SU-DHL-6 (cell line): ENCODE measurements around the gene TIAM2.

Source experiments
- H2AFZ ChIP-seq: fragments of 200-600 bp; sonication (generic); 2 replicates; pipeline ENCODE4 v1.6.1; 2014; ENCODE audit warnings: low read depth, mild to moderate bottlenecking, moderate library complexity, mixed read lengths, antibody characterized with exemption, low read length; ENCODE audit not compliant: severe bottlenecking
- H3F3A ChIP-seq: fragments of 200-600 bp; shearing (Covaris generic); 2 replicates; pipeline ENCODE4 v1.6.0; 2016; ENCODE audit warnings: antibody characterized with exemption, mild to moderate bottlenecking; ENCODE audit not compliant: insufficient read depth
- H3K27ac ChIP-seq: fragments of 200-600 bp; sonication (generic); 2 replicates; pipeline ENCODE4 v1.5.1; 2016; ENCODE audit warnings: low read depth, mild to moderate bottlenecking, low read length, moderate library complexity, mixed read lengths
- H3K27me3 ChIP-seq: fragments of 200-600 bp; sonication (generic), shearing (Covaris generic); 2 replicates; pipeline ENCODE4 v1.6.0; 2014; ENCODE audit warnings: mild to moderate bottlenecking, low read length
- H3K36me3 ChIP-seq: fragments of 200-600 bp; sonication (generic); 2 replicates; pipeline ENCODE4 v1.6.1; 2014; ENCODE audit warnings: mild to moderate bottlenecking, low read length, mixed read lengths
- H3K4me2 ChIP-seq: fragments of 300-600, 200-600 bp; shearing (Covaris generic), sonication (generic); 2 replicates; pipeline ENCODE4 v1.6.0; 2014; ENCODE audit warnings: low read length, low read depth, mild to moderate bottlenecking; ENCODE audit not compliant: poor library complexity, severe bottlenecking
- H3K4me3 ChIP-seq: fragments of 200-600 bp; sonication (generic); 2 replicates; pipeline ENCODE4 v1.5.1; 2014; ENCODE audit warnings: antibody characterized with exemption, low read length, mild to moderate bottlenecking, mixed read lengths; ENCODE audit not compliant: insufficient read depth, poor library complexity, severe bottlenecking
- H3K79me2 ChIP-seq: fragments of 200-600 bp; sonication (generic); 2 replicates; pipeline ENCODE4 v1.6.1; 2014; ENCODE audit warnings: mild to moderate bottlenecking, low read length, moderate library complexity; ENCODE audit not compliant: insufficient read depth
- H3K9ac ChIP-seq: fragments of 200-600 bp; sonication (generic); 2 replicates; pipeline ENCODE4 v1.7.0; 2014; ENCODE audit warnings: mild to moderate bottlenecking, low read length
- H3K9me2 ChIP-seq: fragments of 200-600 bp; sonication (generic); replicated peaks from 2 replicates; pipeline ENCODE4 v1.6.1; 2014; ENCODE audit warnings: low read length; ENCODE audit not compliant: insufficient read depth
- H3K9me3 ChIP-seq: fragments of 200-600 bp; sonication (generic); 2 replicates; pipeline ENCODE4 v1.6.1; 2014; ENCODE audit warnings: low read length, mixed read lengths; ENCODE audit not compliant: insufficient read depth
- H4K20me1 ChIP-seq: fragments of 200-600 bp; sonication (generic); 2 replicates; pipeline ENCODE4 v1.6.1; 2014; ENCODE audit warnings: low read depth, mild to moderate bottlenecking, antibody characterized with exemption, low read length, moderate library complexity, mixed read lengths
- EZH2phosphoT487 ChIP-seq: fragments of 200-600 bp; sonication (generic), shearing (Covaris generic); conservative IDR thresholded peaks from 2 replicates; pipeline ENCODE4 v1.6.1; 2018; ENCODE audit warnings: mild to moderate bottlenecking, antibody characterized with exemption, low read length, moderate library complexity, mixed read lengths
- TF ChIP-seq, protein P1 (sequence below): fragments of 200-600 bp; sonication (generic); IDR thresholded peaks from one replicate; pipeline ENCODE4 v1.5.1; 2017; ENCODE audit warnings: antibody characterized with exemption, mild to moderate bottlenecking, low read length, moderate library complexity; ENCODE audit not compliant: insufficient read depth, poor library complexity, severe bottlenecking

The TIAM2 gene

DNA sequence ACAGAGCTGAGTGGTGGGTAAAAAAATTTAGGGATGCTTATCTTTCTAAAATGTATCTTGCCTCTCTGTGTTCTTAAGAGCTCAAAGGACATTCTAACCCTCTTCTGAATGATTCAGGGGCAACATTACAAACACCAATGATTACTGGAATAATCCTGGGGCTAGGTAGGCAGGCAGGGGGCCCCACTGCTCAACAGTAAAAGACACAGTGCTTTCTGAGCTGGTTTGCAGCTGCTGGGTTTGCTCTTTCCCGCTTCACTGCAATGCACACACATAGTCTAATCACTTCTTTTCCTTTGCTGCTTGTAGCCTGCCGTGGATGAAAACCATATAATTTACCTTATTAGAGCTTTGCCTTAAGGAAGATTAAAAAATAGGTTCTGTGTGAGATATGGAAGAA, 292.6 kb downstream of the TIAM2 start:
- TF ChIP-seq, protein P1, sequence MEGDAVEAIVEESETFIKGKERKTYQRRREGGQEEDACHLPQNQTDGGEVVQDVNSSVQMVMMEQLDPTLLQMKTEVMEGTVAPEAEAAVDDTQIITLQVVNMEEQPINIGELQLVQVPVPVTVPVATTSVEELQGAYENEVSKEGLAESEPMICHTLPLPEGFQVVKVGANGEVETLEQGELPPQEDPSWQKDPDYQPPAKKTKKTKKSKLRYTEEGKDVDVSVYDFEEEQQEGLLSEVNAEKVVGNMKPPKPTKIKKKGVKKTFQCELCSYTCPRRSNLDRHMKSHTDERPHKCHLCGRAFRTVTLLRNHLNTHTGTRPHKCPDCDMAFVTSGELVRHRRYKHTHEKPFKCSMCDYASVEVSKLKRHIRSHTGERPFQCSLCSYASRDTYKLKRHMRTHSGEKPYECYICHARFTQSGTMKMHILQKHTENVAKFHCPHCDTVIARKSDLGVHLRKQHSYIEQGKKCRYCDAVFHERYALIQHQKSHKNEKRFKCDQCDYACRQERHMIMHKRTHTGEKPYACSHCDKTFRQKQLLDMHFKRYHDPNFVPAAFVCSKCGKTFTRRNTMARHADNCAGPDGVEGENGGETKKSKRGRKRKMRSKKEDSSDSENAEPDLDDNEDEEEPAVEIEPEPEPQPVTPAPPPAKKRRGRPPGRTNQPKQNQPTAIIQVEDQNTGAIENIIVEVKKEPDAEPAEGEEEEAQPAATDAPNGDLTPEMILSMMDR = no peak
- TF ChIP-seq EZH2phosphoT487 = no peak
- H3K79me2 ChIP-seq = peaks cover 14% of the 10 kb centered on the region
- H2AFZ ChIP-seq = no peak overlapping the region
- no peaks in the 10 kb centered on the region; the same call in 1 of the 2 replicates for H4K20me1 ChIP-seq
- no peak overlapping the region for H3K27ac ChIP-seq
- H3K9me3 ChIP-seq = no peaks in the 10 kb centered on the region
- no peaks in the 10 kb centered on the region for H3K27me3 ChIP-seq
- H3K9me2 ChIP-seq = no peaks in the 10 kb centered on the region
- H3K36me3 ChIP-seq = peaks cover 46% of the 10 kb centered on the region
- no peak overlapping the region for H3K4me2 ChIP-seq
- no peak overlapping the region for H3K4me3 ChIP-seq
- no peak overlapping the region for H3K9ac ChIP-seq
- H3F3A ChIP-seq = peaks cover 8% of the 10 kb centered on the region; the same call in 1 of the 2 replicates

- no peak overlapping the region for H3K9ac ChIP-seq
- no peak overlapping the region for H3K4me3 ChIP-seq
- H2AFZ ChIP-seq = no peak overlapping the region
- TF ChIP-seq EZH2phosphoT487 = no peak
- TF ChIP-seq, protein P1 = no peak
- H3K27me3 ChIP-seq = no peaks in the 10 kb centered on the region
- peaks cover 9% of the 10 kb centered on the region for H3K79me2 ChIP-seq
- H3K4me2 ChIP-seq = no peak overlapping the region
- H3K9me2 ChIP-seq = no peaks in the 10 kb centered on the region
- peaks cover 38% of the 10 kb centered on the region; the same call in 1 of the 2 replicates for H3K36me3 ChIP-seq
- peaks cover 8% of the 10 kb centered on the region; the same call in 1 of the 2 replicates for H3F3A ChIP-seq
- H4K20me1 ChIP-seq = no peaks in the 10 kb centered on the region; the same call in 1 of the 2 replicates
- no peaks in the 10 kb centered on the region for H3K9me3 ChIP-seq
- H3K27ac ChIP-seq = no peak overlapping the region
Observed at GRCh38 chr6:155290491-155290890, 295.4 kb downstream of the TIAM2 start.

GRCh38 chr6:155291291-155291690, 296.2 kb downstream of the TIAM2 start:
- Histone ChIP-seq H3K36me3 (peaks cover 39% of the 10 kb centered on the region; the same call in 1 of the 2 replicates), H3K27ac (no peak overlapping the region), H3K4me2 (no peak overlapping the region), H3K9me2 (no peaks in the 10 kb centered on the region), H3K4me3 (no peak overlapping the region), H3K9ac (no peak overlapping the region), H3K27me3 (no peaks in the 10 kb centered on the region), H4K20me1 (no peaks in the 10 kb centered on the region; the same call in 1 of the 2 replicates), H3K79me2 (peaks cover 9% of the 10 kb centered on the region), H3K9me3 (no peaks in the 10 kb centered on the region), H3F3A (peaks cover 8% of the 10 kb centered on the region; the same call in 1 of the 2 replicates), H2AFZ (no peak overlapping the region)
- TF ChIP-seq EZH2phosphoT487 = no peak
- TF ChIP-seq, protein P1 = no peak
